Germinal center (tissue), 1 donor: ENCODE results near the gene ETF1.
"Not testable (repeated sequence)": the region's sequence is repeated elsewhere in the genome, so short reads cannot be mapped to it uniquely, and the experiment has no call there.

ENCODE experiments used
- DNase-seq: peaks from one replicate; pipeline ENCODE4 v3.0.0; 2012; ENCODE audit warnings: mixed read lengths, low spot score

The ETF1 gene

DNA sequence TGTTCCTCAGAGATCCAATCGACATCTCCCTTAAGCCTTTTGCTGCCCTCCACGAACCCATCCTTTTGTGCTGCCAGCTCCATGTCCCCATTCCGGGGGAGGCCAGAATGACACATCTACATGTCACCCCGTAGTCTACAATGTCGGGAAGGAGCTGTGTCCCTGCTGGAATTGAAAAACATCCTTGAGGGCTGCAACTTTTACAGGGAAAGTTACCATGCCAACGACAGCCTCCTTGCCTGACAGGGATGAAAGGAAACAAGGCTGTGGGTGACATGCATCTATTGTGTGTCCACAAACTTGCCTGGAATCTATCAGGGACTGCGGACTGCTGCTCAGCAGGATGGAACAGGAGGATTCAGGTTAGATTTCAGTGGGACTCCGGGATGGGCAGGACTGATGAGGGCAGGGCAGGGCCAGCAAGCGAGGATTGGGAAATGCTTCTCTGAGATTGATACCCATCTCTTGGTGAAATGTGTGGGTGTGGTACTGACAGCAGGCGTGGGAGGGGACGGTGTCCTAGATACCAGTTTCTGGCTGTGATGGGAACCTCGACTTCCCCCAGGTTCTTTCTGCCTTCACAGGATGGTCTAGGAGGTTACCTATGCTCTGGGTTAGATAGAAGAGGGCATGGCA, 52.3 kb downstream of the ETF1 start:
- DNase-seq, result no peak

DNA sequence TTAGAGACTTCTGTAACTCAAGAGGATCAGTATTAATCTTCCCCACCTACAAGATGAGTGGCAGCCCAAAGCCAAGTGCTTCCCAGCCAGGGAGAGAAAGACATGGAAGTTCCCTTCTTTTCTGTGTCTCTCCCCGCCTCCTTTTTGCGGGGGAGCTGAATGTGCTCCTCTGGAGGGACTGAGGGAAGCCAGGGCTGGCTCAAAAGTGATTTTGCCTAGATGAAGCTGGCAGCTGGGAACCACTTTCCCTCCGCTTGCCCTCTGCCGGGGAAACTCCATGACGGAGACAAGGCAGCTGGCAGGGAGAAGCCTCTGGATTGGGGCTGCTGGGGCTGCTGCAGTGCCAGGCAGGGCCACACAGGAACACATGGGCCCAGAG, 53.4 kb downstream of the ETF1 start:
- DNase-seq, result no peak

DNA sequence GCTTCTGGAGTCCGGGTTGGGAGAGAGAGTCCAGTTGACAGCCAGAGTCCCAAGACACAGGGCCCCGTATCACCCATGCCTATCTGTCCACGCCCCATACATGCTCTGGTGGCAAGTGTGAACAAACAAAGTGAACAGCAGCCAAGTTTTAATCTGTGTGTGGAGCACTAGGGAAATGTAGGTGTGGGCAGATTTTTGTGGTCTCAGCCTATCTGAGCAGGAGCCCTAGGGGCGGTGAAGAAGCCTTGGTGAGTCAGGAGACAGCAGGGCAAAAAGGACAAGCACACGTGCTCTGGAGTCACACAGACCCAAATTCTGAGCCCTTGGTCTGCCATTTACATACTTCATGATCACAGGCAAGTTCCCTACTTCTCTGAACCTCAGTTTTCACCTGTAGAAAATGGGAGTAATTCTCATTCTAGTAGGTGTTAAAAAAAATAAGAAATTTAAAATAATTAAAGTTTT, 54.5 kb downstream of the ETF1 start:
- no peak for DNase-seq

DNA sequence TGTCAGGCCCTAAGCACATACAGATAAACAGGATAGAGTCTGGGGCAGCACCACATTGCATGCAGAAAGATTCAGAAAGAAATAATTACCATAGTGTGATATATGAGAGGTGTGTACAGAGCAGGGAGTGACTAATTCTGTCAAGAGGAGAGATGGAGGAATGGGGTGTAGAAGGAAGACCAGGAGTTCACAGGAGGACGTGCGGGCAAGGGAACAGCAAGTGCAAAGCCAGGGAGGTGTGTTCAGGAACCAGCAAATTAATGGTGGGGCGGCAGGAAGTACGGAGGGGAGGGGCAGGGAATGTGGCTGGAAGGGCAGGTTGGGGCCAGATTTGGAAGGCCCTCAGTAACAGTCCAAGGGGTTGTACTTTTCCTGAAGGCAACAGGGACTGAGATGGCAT, 60.4 kb downstream of the ETF1 start:
- DNase-seq, result no peak

DNA sequence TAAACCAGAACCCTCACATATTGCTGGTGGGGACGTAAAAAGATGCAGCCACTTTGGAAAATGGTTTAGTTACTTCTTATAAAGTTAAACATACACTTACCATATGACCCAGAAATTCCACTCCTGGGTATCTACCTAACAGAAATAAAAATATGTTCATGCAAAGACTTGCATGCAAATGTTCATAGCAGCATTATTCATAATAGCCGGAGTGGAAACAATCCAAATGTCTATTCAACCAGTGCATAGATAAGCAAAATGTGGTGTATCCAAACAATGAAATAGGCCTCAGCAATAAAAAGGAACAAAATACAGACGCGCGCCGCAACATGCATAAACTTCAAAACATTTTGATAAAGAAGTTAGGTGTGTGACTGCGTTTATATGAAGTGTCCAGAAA, 66.1 kb downstream of the ETF1 start:
- no peak for DNase-seq

DNA sequence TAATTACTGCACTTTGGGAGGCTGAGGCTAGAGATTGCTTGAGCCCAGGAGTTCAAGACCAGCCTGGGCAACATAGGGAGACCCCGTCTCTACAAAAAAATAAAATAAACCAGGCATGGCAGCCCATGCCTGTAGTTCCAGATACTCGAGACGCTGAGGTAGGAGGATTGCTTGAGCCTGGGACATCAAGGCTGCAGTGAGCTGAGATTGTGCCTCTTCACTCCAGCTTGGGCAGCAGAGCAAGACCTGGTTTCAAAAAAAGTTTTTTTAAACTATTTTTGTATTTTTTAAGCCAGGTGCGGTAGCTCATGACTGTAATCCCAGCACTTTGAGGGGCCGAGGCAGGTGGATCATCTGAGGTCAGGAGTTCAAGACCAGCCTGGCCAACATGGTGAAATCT, 69.9 kb downstream of the ETF1 start:
- not testable (repeated sequence) for DNase-seq

DNA sequence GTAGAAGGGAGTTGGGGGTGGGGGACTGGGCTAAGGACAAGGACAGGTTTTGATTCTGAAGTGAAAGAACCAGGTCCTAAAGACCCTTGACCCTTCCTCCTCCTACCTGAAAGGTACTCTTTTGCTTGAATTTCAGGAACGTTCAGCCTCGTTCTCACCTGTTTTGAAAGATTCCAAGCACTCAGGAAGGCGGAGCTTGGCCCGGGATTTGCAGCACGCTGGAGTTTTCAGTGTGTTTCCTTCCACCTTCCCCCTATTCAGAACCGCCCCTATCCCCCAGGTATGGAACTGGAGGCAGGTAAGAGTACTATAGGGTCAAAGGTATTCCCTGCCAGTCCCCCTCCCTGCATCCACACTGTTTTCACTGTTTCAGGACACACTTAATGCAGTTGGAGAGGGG, 70.7 kb downstream of the ETF1 start:
- DNase-seq, result no peak

DNA sequence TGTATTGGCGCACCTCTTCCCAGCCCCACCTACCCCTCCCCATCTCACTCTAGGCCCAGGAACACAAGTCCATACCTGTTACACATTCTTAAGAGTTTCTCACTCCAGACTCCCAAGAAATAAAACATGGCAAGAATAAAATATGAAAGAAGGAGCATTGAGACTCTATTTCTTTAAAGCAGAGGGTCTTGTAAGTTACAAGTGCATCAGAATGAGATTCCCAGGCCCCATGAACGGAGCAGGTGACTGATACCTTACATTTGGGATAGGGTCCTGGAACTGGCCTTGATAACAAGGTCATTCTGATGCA, 72.0 kb downstream of the ETF1 start:
- DNase-seq, result no peak

DNA sequence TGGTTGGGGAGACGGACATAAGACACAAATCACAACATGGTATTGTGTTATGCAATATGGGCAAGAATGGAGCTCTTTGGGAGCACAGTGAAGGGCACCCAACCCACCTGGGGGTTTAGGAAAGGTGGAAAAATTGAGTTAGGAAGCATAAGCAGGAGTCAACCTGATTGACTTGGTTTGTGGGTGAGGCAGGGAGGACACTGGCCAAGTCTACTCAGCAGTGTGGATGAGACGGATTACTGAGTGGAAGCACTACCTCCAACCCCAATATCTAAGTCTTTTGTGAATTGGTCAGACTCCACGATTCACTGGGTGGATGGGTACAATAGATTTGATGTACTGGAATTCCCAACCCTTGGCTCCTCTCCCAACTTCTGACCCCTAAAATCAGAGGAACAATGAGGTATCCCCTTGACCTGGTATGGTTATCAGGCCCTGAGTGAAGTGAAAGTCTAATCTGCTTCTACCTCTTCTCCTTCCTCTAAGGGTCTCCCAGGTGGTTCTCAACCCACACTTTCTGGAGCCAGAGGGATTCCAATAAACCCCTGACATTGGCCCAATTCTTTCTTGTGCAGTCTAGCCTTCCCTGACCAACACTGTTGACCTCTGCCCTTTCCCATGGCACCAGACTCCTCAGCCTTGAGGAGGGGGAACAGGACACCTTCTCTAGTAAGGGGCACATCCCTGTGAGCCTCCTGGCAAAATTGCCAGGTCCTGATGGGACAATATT, 72.5 kb downstream of the ETF1 start:
- DNase-seq, result no peak

DNA sequence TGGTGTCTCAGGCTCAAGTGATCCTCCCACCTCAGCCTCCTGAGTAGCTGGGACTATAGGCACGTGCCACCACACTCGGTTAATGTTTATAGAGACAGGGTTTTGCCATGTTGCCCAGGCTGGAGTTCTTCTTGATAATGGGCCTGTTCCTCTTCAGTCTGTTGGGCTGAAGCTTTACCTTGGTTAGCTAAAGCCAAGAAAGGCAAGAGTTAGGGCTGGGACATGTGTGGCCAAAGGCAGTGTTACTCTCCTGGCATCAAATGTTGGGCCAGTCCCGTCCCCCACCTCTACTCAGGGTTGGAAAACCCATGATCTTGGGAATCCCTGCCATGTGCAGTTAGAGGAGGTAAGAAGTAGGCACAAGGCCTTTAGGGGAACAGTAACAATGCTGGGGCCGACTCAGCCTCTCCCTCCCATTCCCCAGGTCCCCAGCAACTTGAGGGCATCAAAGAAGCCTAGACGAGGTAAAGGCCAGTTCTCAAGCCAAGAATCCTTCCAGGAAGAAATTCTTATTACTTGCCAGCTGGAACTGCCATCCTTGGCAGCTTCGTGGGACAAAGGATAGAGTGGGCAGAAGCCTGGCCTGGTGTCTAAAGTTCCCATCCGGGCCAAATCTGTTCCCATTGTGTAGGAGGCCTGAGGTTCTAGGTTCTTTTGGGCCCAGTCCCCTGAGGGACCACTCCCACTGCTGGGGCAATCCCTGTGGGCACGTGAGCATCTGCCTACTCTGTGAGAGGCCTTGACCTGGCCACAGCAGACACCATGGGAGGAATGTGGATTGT, 73.3 kb downstream of the ETF1 start:
- DNase-seq, result no peak

DNA sequence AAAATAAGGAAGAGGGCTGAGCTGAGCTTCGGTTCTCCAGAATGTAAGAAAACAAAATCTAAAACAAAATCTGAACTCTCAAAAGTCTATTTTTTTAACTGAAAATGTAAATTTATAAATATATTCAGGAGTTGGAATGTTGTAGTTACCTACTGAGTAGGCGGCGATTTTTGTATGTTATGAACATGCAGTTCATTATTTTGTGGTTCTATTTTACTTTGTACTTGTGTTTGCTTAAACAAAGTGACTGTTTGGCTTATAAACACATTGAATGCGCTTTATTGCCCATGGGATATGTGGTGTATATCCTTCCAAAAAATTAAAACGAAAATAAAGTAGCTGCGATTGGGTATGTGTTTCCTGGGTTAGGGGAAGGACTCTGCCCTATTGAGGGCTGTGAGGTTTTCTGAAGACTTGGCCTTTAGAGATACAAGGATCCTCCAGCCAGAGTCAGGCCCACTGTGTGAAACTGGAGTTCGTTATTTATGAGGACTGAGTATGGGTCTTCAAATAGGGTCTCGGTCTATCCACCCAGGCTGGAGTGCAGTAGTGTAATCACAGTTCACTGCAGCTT, 74.0 kb downstream of the ETF1 start:
- no peak for DNase-seq

DNA sequence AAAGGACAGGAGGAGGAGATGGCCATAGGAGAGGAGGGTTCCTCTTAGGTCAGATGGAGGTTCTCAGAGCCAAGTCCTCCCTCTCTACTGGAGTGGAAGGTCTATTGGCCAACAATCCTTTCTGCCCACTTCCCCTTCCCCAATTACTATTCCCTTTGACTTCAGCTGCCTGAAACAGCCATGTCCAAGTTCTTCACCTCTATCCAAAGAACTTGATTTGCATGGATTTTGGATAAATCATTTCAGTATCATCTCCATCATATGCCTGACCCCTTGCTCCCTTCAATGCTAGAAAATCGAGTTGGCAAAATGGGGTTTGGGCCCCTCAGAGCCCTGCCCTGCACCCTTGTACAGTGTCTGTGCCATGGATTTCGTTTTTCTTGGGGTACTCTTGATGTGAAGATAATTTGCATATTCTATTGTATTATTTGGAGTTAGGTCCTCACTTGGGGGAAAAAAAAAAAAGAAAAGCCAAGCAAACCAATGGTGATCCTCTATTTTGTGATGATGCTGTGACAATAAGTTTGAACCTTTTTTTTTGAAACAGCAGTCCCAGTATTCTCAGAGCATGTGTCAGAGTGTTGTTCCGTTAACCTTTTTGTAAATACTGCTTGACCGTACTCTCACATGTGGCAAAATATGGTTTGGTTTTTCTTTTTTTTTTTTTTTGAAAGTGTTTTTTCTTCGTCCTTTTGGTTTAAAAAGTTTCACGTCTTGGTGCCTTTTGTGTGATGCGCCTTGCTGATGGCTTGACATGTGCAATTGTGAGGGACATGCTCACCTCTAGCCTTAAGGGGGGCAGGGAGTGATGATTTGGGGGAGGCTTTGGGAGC, 74.7 kb downstream of the ETF1 start:
- no peak for DNase-seq

DNA sequence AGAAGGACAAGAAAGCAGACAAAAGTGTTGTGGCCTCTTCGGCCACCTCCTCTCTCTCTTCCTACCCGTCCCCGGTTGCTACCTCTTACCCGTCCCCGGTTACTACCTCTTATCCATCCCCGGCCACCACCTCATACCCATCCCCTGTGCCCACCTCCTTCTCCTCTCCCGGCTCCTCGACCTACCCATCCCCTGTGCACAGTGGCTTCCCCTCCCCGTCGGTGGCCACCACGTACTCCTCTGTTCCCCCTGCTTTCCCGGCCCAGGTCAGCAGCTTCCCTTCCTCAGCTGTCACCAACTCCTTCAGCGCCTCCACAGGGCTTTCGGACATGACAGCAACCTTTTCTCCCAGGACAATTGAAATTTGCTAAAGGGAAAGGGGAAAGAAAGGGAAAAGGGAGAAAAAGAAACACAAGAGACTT, 75.3 kb downstream of the ETF1 start:
- no peak for DNase-seq

DNA sequence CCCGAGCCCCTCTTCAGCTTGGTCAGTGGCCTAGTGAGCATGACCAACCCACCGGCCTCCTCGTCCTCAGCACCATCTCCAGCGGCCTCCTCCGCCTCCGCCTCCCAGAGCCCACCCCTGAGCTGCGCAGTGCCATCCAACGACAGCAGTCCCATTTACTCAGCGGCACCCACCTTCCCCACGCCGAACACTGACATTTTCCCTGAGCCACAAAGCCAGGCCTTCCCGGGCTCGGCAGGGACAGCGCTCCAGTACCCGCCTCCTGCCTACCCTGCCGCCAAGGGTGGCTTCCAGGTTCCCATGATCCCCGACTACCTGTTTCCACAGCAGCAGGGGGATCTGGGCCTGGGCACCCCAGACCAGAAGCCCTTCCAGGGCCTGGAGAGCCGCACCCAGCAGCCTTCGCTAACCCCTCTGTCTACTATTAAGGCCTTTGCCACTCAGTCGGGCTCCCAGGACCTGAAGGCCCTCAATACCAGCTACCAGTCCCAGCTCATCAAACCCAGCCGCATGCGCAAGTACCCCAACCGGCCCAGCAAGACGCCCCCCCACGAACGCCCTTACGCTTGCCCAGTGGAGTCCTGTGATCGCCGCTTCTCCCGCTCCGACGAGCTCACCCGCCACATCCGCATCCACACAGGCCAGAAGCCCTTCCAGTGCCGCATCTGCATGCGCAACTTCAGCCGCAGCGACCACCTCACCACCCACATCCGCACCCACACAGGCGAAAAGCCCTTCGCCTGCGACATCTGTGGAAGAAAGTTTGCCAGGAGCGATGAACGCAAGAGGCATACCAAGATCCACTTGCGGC, 75.9 kb downstream of the ETF1 start:
- DNase-seq, result no peak

DNA sequence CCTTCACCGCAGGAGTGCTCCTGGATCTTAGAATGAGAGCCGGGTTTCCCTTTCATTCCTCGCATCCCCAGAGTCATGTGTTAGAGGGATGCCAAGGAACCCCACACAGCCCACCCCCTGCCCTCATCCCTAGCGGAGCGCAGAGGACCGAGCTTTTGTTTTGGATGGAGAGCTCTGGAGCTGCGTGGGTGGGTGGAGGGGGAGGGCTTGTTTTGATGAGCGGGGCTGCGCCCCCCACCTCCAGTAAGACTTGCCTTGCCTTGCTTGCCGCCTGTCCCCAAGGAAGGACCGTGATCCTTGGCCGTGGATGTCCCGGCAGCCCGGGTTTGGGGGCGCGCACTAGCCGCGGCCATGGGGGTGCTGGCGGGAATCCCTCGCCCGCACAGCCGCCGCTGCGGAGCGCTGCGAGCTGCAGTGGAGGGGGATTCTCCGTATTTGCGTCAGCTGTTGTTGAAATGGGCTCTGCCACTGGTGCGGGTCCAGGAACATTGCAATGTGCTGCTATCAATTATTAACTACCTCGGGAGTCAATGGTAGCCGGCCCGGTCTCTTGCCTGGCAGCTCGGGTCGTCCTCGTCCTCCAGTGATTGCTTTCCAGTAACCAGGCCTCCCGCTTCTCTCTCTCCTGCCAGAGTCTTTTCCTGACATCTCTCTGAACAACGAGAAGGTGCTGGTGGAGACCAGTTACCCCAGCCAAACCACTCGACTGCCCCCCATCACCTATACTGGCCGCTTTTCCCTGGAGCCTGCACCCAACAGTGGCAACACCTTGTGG, 76.7 kb downstream of the ETF1 start:
- DNase-seq, result no peak

DNA sequence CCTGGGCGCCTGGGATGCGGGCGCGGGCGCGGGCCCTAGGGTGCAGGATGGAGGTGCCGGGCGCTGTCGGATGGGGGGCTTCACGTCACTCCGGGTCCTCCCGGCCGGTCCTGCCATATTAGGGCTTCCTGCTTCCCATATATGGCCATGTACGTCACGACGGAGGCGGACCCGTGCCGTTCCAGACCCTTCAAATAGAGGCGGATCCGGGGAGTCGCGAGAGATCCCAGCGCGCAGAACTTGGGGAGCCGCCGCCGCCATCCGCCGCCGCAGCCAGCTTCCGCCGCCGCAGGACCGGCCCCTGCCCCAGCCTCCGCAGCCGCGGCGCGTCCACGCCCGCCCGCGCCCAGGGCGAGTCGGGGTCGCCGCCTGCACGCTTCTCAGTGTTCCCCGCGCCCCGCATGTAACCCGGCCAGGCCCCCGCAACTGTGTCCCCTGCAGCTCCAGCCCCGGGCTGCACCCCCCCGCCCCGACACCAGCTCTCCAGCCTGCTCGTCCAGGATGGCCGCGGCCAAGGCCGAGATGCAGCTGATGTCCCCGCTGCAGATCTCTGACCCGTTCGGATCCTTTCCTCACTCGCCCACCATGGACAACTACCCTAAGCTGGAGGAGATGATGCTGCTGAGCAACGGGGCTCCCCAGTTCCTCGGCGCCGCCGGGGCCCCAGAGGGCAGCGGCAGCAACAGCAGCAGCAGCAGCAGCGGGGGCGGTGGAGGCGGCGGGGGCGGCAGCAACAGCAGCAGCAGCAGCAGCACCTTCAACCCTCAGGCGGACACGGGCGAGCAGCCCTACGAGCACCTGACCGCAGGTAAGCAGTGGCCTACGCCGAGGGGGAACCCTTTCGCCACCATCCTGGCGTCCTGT, 77.5 kb downstream of the ETF1 start, which contains the start of gene EGR1:
TSS of gene EGR1 (plus strand) at position 219 of the 864 bp plus-strand sequence. CDS start at position 502, 283 bp downstream.
- DNase-seq, result peak; percentile 87

DNA sequence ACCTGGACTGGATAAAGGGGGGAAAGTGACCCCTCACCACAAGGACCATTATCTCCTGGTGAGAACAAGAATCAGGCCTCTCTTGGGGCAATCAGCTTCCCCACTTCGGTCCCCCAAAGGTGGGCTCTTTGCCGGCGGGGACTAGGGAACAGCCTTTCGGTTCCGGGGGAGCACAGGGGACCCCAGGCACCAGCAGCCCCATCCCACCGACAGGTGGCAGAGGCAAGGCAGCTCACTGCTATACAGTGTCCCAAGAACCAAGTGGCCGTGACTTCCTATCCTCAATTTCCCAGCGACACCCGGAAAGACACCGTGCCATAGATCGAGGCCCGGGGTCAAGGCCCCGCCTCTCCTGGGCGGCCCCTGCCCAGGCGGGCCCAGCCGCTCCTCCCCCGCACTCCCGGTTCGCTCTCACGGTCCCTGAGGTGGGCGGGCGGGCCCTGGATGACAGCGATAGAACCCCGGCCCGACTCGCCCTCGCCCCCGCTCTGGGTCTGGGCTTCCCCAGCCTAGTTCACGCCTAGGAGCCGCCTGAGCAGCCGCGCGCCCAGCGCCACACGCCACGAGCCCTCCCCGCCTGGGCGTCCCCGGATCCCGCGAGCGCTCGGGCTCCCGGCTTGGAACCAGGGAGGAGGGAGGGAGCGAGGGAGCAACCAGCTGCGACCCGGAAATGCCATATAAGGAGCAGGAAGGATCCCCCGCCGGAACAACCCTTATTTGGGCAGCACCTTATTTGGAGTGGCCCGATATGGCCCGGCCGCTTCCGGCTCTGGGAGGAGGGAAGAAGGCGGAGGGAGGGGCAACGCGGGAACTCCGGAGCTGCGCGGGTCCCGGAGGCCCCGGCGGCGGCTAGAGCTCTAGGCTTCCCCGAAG, 78.4 kb downstream of the ETF1 start:
- DNase-seq, result peak; percentile 94

DNA sequence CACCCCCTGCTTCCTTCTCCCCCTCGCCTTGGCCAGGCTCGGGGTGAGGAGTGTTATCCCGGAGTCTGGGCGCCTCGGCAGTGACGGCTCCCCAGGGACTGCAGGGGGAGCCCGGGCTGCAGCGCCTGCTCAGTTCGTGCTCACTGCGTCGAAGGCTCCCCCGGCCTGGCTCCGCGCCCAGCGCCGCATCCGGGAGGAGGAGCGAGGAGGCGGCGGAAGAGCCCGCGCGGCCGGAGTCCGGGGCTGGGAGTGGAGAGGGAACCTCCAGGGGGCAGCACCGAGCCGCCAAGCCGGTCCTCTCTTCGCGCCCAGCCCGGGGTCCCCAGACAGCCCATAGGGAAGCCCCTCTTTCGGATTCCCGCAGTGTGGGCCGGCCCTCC, 79.0 kb downstream of the ETF1 start:
- DNase-seq, result peak; percentile 93
